Measurements from ENCODE around the gene DDX3X.
A peak's percentile ranks its signal among the peaks of the same experiment; 100 is the strongest.
"Not testable (repeated sequence)": the region's sequence is repeated elsewhere in the genome, so short reads cannot be mapped to it uniquely, and the experiment has no call there.

Gene DDX3X

DNA sequence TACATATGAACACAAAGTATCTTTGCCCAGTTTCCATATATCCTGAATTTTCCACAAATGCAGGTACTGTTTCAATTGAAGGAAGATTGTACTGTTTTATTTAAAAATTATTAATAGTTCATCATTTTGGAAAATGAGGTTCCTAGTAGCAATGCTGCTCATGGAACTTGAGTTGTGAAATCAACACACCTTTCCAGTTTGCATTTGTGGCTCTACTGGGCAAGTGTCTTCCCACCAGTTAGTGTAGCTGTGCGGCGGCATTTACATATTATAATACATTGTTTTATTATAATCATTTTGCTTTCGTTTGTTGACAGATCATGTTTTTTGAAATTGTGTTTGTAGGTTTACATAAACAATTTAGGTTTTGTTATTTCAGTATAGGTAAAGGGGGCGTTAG lies 2.0 kb upstream of the DDX3X start:
- DNase-seq, result no peak

GRCh38 chrX:41332408-41333002 lies 1.5 kb upstream of the DDX3X start:
- no peak for DNase-seq

- peak; percentile 87 for DNase-seq
Measured at GRCh38 chrX:41333003-41333743, 789 bp upstream of the DDX3X start.

DNA sequence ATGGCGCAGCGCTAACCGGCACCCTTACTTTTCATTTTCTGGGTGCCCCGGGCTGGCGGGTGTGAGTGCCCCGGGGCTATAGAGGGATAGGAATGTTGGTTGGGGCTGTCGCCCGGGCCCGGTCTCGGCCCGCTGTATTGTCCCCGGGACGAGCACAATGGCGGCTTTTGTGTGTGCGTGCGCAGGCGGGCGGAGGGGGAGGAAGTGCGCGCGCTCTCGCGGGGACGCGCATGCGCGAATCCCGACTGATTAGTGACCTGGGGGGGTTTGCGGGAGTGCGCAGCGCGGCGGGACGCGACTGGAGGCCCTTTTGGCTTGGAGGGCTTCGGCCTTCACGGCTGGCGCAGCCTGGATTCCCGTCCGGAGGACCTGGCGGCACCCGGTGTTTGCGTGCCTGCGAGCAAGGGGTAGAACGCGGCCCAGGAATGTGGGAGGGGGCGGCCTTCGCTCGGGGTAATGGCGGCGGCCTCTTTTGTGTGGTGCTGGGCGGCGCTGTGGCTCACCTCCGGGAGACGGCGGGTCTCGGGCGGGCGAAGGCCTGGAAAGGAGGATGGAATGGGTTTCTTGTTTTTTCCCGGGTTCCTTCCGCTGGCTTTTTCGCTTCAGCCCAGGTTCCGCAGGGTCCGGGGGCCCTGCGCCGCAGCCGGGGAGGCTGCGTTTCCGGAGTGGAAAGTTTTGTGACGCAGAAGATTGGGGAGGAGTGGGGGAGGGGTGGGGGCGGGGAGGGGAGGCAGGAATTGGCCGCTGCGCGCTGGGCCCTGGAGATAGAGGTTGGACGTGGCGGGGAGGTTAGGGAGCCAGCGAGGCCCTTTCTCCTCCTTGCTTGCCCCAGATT lies 618 bp downstream of the DDX3X start:
- DNase-seq, result peak; percentile 85

DNA sequence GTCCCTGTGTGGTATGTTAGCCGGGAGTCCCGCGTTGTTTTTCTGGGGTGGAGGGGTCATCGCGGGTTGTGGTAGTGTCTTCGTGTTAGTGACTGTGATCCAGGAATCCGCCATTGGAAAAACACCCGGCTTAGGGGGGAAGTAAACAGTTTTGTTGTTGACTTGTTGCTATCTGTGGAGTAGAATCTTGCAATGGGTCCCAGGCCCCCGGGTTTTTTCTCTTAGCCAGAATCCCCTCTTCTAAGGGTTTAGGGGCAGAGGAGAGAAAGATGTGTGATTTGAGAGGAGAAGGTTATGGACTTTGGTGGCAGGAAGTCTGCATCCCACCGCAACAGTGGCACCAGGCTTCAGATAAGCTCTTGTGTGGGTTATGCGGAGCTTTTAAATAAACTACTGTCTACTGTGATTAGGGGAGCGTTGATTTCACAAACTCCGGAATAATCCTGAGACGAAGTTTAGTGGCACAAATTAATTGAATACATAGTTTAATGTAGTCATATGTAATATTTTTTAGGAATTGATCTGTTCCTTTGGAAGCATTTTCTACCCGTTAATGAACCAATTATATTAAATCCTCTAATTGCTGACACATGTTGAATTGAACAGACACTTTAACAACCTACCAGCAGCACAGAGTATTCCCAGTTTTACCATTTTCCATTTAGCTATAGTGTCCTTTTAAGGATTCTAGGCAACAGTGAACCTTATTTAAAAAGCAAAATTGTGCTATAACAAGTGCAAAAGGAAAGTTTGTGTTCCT lies 1.4 kb downstream of the DDX3X start:
- no peak for DNase-seq

DNA sequence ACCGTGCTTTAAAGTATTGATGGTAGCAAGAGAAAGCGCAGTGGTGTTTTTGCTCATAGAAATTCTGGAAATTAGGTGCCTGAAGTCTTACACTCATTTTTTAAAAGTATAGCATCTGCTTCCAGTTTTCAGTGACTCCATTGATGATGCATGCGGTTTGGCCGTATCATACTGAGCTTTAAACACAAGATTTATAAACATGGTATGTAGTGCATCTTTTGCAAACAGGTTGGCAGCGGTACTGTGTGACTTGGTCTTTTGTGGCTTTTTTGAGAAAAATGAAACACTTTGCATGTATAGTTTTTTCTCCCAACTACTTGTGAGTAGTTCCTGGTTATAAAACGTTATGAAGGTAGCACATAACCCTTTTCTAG lies 2.0 kb downstream of the DDX3X start:
- no peak for DNase-seq

GRCh38 chrX:41336447-41336846 lies 2.5 kb downstream of the DDX3X start:
- no peak for DNase-seq

DNA sequence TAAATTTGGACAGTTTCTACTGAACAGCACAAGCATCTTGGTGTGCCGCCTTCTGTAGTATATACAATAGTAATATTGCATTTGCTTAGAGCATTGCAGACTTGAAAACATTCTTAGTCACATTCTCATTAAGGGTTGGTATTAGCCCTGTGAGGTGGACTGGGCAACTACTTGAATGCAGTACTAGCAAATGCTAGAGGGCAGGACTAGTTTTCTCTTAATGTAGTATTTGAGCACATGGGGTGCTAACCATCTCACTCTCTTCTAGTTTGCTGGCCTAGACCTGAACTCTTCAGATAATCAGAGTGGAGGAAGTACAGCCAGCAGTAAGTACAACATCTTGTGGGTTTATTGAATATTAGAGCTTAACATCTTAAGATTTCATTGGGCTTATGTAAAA lies 3.2 kb downstream of the DDX3X start:
- DNase-seq, result no peak

GRCh38 chrX:41338436-41338835 lies 4.5 kb downstream of the DDX3X start:
- no peak for DNase-seq

GRCh38 chrX:41339148-41339547 lies 5.2 kb downstream of the DDX3X start:
- DNase-seq, result no peak

- DNase-seq, result no peak
Measured at GRCh38 chrX:41344053-41344452, 10.1 kb downstream of the DDX3X start.

DNA sequence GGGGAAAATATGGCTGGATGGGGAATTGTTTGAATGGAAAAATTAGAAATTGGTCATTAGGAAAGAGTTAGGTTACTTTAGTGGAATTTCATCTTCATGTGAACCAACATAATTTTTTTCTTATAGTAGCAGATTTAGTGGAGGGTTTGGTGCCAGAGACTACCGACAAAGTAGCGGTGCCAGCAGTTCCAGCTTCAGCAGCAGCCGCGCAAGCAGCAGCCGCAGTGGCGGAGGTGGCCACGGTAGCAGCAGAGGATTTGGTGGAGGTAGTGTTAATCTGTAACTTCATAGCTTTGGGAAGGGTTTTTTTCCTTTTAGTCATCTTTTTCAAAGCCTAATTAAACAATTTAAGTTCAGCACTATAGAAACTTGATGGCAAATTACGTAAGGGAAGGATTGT lies 13.2 kb downstream of the DDX3X start:
- DNase-seq, result no peak

GRCh38 chrX:41348551-41348950 lies 14.6 kb downstream of the DDX3X start:
- DNase-seq, result no peak

GRCh38 chrX:41350150-41350975 lies 16.4 kb downstream of the DDX3X start:
- no peak for DNase-seq

- DNase-seq, result no peak
Measured at GRCh38 chrX:41350976-41351569, 17.1 kb downstream of the DDX3X start.

DNA sequence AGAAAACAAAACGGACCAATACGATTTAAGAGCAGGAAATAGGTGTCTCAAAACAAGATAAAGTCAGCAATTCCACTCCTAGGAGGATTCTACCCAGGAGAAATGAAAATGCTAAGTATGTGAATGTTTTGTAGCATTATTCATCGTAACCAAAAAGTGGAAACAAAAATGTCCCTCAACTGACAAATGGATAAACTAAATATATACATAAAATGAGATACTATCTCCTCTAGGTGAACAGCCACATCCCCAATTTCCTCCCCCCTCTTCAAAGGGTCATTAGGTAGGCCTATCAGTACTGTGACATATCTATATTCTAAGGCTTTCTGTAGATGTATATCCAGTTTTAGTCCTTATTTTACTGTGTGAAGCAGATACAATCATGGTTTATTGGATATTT lies 18.0 kb downstream of the DDX3X start:
- no peak for DNase-seq

DNA sequence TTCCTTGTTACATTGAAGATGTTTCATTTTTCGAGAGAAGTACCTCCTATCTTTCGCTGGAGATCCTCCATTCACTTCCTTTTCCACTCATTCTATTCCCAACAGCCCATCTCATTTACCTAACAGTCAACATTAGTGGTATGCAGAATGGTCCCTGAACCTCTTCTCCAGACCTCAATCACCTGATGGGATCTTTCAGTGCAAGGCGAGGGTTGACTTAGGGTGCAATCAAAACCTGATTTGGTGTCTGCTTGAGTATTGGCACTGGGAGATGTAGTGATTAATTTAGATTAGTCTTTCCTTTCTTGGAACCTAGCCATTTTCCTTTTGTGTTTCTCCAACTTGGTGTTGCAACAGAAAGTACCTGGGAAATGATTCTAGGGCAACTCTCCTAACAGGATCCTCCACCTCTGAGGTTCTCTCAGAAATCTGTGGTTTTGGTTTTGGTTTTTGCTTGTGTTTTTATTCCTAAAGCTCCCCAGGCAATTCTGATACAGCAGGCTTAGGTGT lies 18.4 kb downstream of the DDX3X start:
- DNase-seq, result no peak

DNA sequence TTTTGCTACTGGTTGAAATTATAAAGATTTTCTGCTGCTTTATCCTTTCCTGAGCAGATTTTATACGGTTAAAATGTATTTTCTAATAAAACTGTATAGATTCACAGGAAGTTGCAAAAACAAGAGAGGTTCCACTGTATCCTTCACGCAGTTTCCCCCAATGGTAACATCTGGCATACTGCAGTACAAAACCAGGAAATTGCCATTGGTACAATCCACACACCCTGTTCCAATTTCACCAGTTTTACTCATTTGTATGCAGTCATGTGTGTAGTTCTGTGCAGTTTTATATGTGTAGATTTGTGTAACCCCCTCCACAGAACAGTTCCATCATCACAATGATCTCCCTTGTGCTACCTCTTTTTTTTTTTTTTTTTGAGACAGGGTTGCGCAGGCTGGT lies 20.0 kb downstream of the DDX3X start:
- no peak for DNase-seq

- no peak for DNase-seq
Measured at GRCh38 chrX:41369152-41369551, 35.2 kb downstream of the DDX3X start.

DNA sequence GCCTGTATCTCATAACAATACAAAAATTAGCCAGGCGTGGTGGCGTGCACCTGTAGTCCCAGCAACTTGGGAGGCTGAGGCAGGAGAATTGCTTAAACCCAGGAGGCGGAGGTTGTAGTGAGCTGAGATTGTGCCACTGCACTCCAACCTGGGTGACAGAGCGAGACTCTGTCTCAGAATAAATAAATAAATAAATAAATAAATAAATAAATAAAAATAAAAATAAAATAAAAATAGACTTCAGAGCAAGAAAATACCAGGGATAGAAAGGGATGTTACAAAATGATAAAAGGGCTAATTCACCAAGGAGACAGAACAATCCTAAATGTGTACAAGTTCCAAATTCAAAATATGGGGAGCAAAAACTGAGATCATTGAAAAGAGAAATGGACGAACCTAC lies 37.6 kb downstream of the DDX3X start:
- not testable (repeated sequence) for DNase-seq

- no peak for DNase-seq
Measured at GRCh38 chrX:41373989-41374606, 40.1 kb downstream of the DDX3X start.

Data from activated CD8-positive, alpha-beta memory T cell treated with anti-CD3 and anti-CD28 coated beads, Interleukin-2, amount 50 U/mL, for 48 hours (primary cell).